ENCODE data around the gene PRKAG1. TPM values are rescaled to one million over a fixed set of nuclear protein-coding genes. Genes with fewer than 3 reads are reported as not detected.

PRKAG1 gene
- total RNA-seq, 1 experiment from 2014 or later, result 41.6 TPM

- H3K4me3 Mint-ChIP-seq, result no peak overlapping the region
- TF ChIP-seq ETV6 (CRISPR knock-in tag; IDR thresholded peaks at IDR 0.05), result no peak
- no peak for TF ChIP-seq MYBL2 (CRISPR knock-in tag; IDR thresholded peaks at IDR 0.05)
- no peak for TF ChIP-seq CTCF (IDR thresholded peaks at IDR 0.05)
- TF ChIP-seq ZNF425 (CRISPR knock-in tag; conservative IDR thresholded peaks at IDR 0.05), result no peak
- TF ChIP-seq SOX15 (CRISPR knock-in tag; IDR thresholded peaks at IDR 0.05), result no peak
- no peak for TF ChIP-seq ZNF416 (CRISPR knock-in tag; IDR thresholded peaks at IDR 0.05)
- no peak for TF ChIP-seq ERG (CRISPR knock-in tag; IDR thresholded peaks at IDR 0.05)
- no peak for TF ChIP-seq AR (CRISPR knock-in tag; IDR thresholded peaks at IDR 0.05)
- ATAC-seq (no peak), DNase-seq (ENCODE audit: low spot score) (no peak)
- ChIA-PET CTCF (no interaction called here), POLR2A (no interaction called here)
- no peaks in the 10 kb centered on the region for H3K4me1 Mint-ChIP-seq
- H3K27me3 Mint-ChIP-seq (ENCODE audit: low read depth), result no peaks in the 10 kb centered on the region
- no peaks in the 10 kb centered on the region for H3K9me3 Mint-ChIP-seq
- H3K27ac Mint-ChIP-seq, result no peak overlapping the region
- peaks cover 90% of the 10 kb centered on the region for H3K36me3 Mint-ChIP-seq
These were observed 30.4 kb upstream of the PRKAG1 start for GRCh38 chr12:49048953-49049352.

GRCh38 chr12:49046129-49046895 is 27.7 kb upstream of the PRKAG1 start:
- POLR2A ChIA-PET, result interaction anchor here (1.0 kb wide), 1 partner anchor 9 kb away, joined by 3 read pairs; no protein-coding TSS in a partner anchor
- CTCF ChIA-PET, result interaction anchor here (1.2 kb wide), 1 partner anchor 9 kb away, joined by 4 read pairs; no protein-coding TSS in a partner anchor
- TF ChIP-seq KAT7 (CRISPR knock-in tag; IDR thresholded peaks at IDR 0.05; ENCODE audit: borderline replicate concordance) (no peak), RORB (CRISPR knock-in tag; IDR thresholded peaks at IDR 0.05) (no peak), ZNF121 (CRISPR knock-in tag; IDR thresholded peaks at IDR 0.05) (no peak), MYBL2 (CRISPR knock-in tag; IDR thresholded peaks at IDR 0.05) (no peak), AR (CRISPR knock-in tag; IDR thresholded peaks at IDR 0.05) (no peak), JUN (CRISPR knock-in tag; IDR thresholded peaks at IDR 0.05) (no peak), TP53 (CRISPR knock-in tag; IDR thresholded peaks at IDR 0.05) (no peak), NFATC4 (CRISPR knock-in tag; IDR thresholded peaks at IDR 0.05) (no peak), AFF4 (CRISPR knock-in tag; IDR thresholded peaks at IDR 0.05; ENCODE audit: borderline replicate concordance) (no peak), SMAD4 (CRISPR knock-in tag; IDR thresholded peaks at IDR 0.05) (no peak), IRF1 (CRISPR knock-in tag; IDR thresholded peaks at IDR 0.05) (no peak)

More at GRCh38 chr12:49046129-49046895, 27.7 kb upstream of the PRKAG1 start:
- ATAC-seq, result no peak
- peaks cover 87% of the 10 kb centered on the region for H3K36me3 Mint-ChIP-seq
- no peak overlapping the region for H3K4me3 Mint-ChIP-seq
- H3K4me1 Mint-ChIP-seq, result no peaks in the 10 kb centered on the region
- no peaks in the 10 kb centered on the region for H3K9me3 Mint-ChIP-seq
- no peak overlapping the region for H3K27ac Mint-ChIP-seq
- H3K27me3 Mint-ChIP-seq (ENCODE audit: low read depth), result no peaks in the 10 kb centered on the region
- no peak for DNase-seq (ENCODE audit: low spot score)
